Measurements from ENCODE around the gene B4GALT6. TPM values are rescaled to one million over a fixed set of nuclear protein-coding genes. Genes with fewer than 3 reads are reported as not detected.

The B4GALT6 gene
- total RNA-seq, 1 donor, result 6.3 TPM

DNA sequence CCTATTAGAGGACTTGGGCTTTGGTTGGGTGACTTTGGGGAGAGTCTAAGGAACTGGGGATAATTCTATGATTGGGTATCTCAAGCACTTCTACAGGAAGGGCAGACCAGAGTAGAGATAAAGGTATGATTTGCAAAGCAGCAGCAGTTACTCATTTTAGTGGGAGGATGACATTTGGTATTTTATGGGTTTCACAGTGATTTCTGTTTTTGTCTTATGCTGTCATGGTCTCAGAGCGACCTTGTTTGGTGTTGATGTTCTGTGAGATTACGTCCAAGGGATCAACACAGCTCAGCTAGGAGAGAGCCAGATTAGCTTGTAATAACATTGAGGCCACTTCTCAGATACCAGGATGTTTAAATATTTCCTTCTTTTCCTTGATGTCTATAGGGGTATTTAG is 74.5 kb downstream of the B4GALT6 start:
- DNase-seq (ENCODE audit: low read depth), result no peak
- H3K4me3 ChIP-seq (ENCODE audit: low read depth, low read length), result no peak overlapping the region
- TF ChIP-seq, protein P1, sequence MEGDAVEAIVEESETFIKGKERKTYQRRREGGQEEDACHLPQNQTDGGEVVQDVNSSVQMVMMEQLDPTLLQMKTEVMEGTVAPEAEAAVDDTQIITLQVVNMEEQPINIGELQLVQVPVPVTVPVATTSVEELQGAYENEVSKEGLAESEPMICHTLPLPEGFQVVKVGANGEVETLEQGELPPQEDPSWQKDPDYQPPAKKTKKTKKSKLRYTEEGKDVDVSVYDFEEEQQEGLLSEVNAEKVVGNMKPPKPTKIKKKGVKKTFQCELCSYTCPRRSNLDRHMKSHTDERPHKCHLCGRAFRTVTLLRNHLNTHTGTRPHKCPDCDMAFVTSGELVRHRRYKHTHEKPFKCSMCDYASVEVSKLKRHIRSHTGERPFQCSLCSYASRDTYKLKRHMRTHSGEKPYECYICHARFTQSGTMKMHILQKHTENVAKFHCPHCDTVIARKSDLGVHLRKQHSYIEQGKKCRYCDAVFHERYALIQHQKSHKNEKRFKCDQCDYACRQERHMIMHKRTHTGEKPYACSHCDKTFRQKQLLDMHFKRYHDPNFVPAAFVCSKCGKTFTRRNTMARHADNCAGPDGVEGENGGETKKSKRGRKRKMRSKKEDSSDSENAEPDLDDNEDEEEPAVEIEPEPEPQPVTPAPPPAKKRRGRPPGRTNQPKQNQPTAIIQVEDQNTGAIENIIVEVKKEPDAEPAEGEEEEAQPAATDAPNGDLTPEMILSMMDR (IDR thresholded peaks at IDR 0.05; ENCODE audit: insufficient read depth, low read length), result no peak

DNA sequence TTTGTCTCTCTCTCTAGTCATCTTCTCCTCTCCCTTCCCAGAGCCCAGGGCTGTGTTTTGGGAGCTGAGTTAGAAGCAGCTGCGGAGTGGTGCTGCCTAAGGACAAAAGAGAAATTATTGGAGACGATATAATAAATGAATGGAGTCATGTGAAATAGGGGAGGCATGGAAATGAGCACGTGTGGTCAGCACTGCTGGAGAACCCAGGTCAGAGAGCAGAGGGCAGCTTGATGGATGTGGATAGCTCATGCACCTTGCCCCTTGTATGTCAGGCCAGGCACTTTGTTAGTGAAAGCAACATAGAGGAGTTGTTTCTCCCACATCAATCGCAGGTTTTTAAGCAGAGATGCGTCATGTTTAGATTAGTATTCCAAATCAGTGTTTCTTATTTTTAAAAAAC is 77.0 kb downstream of the B4GALT6 start:
- H3K4me3 ChIP-seq (ENCODE audit: low read depth, low read length), result no peak overlapping the region
- no peak for DNase-seq (ENCODE audit: low read depth)
- TF ChIP-seq, protein P1 (IDR thresholded peaks at IDR 0.05; ENCODE audit: insufficient read depth, low read length), result no peak

- H3K4me3 ChIP-seq (ENCODE audit: low read depth, low read length), result no peak overlapping the region
- TF ChIP-seq, protein P1 (IDR thresholded peaks at IDR 0.05; ENCODE audit: insufficient read depth, low read length), result no peak
- no peak for DNase-seq (ENCODE audit: low read depth)
Measured at GRCh38 chr18:31606265-31606664, 78.1 kb downstream of the B4GALT6 start.

GRCh38 chr18:31603315-31603714 is 81.1 kb downstream of the B4GALT6 start:
- DNase-seq (ENCODE audit: low read depth), result peak; percentile 16
- TF ChIP-seq, protein P1 (IDR thresholded peaks at IDR 0.05; ENCODE audit: insufficient read depth, low read length), result no peak
- no peak overlapping the region for H3K4me3 ChIP-seq (ENCODE audit: low read depth, low read length)

- DNase-seq (ENCODE audit: low read depth), result no peak
- TF ChIP-seq, protein P1 (IDR thresholded peaks at IDR 0.05; ENCODE audit: insufficient read depth, low read length), result no peak
- H3K4me3 ChIP-seq (ENCODE audit: low read depth, low read length), result no peak overlapping the region
Measured at GRCh38 chr18:31598021-31598805, 86.2 kb downstream of the B4GALT6 start.

GRCh38 chr18:31596081-31596872 is 88.1 kb downstream of the B4GALT6 start:
- H3K4me3 ChIP-seq (ENCODE audit: low read depth, low read length), result no peak overlapping the region
- DNase-seq (ENCODE audit: low read depth), result peak; percentile 3
- TF ChIP-seq, protein P1 (IDR thresholded peaks at IDR 0.05; ENCODE audit: insufficient read depth, low read length), result no peak
